IPS-18a (cell line): ENCODE results near the gene FPR3.

Experiments
- H3K27ac ChIP-seq: one replicate; pipeline ENCODE4 v1.5.1; 2013; ENCODE audit warnings: low read length
- H3K27me3 ChIP-seq: one replicate; pipeline ENCODE4 v1.6.1; 2013; ENCODE audit warnings: mild to moderate bottlenecking, low read length; ENCODE audit not compliant: control insufficient read depth, insufficient read depth
- H3K36me3 ChIP-seq: one replicate; pipeline ENCODE4 v1.6.1; 2013; ENCODE audit warnings: low read depth, low read length; ENCODE audit not compliant: control insufficient read depth
- H3K4me1 ChIP-seq: one replicate; pipeline ENCODE4 v1.6.1; 2013; ENCODE audit warnings: low read depth, low read length; ENCODE audit not compliant: control insufficient read depth
- H3K4me3 ChIP-seq: one replicate; pipeline ENCODE4 v1.5.1; 2013; ENCODE audit warnings: low read length
- H3K9ac ChIP-seq: one replicate; pipeline ENCODE4 v1.6.1; 2013; ENCODE audit warnings: mild to moderate bottlenecking, low read length, moderate library complexity
- H3K9me3 ChIP-seq: one replicate; pipeline ENCODE4 v1.6.1; 2013; ENCODE audit warnings: low read depth, low read length; ENCODE audit not compliant: control insufficient read depth

Gene FPR3

DNA sequence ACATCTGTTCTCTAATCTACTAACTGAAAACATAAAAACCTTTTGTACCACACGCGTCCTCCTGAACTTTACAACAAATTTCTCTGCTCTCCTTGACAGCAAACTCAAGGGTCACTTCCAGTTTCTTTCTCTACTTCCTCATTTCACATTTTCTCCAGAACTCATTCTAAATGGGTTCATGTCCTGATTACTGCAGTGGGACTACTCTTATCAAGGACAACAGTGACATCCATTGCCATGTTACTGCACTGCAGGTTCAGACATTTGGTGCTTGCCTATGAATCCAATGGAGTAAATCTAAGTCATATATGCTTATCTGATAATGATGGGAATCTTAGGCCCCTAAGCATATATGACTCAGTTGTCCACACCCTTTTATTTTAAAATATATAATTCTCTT, 35.3 kb downstream of the FPR3 start:
- Histone ChIP-seq H3K27me3 (no peaks in the 10 kb centered on the region), H3K4me3 (no peak overlapping the region), H3K9me3 (peaks cover 13% of the 10 kb centered on the region), H3K27ac (no peak overlapping the region), H3K9ac (no peak overlapping the region), H3K4me1 (no peaks in the 10 kb centered on the region), H3K36me3 (no peaks in the 10 kb centered on the region)

GRCh38 chr19:51837145-51837544, 42.2 kb downstream of the FPR3 start:
- Histone ChIP-seq H3K4me3 (no peak overlapping the region), H3K27ac (no peak overlapping the region), H3K4me1 (no peaks in the 10 kb centered on the region), H3K9me3 (peaks cover 9% of the 10 kb centered on the region), H3K36me3 (no peaks in the 10 kb centered on the region), H3K27me3 (no peaks in the 10 kb centered on the region), H3K9ac (no peak overlapping the region)

DNA sequence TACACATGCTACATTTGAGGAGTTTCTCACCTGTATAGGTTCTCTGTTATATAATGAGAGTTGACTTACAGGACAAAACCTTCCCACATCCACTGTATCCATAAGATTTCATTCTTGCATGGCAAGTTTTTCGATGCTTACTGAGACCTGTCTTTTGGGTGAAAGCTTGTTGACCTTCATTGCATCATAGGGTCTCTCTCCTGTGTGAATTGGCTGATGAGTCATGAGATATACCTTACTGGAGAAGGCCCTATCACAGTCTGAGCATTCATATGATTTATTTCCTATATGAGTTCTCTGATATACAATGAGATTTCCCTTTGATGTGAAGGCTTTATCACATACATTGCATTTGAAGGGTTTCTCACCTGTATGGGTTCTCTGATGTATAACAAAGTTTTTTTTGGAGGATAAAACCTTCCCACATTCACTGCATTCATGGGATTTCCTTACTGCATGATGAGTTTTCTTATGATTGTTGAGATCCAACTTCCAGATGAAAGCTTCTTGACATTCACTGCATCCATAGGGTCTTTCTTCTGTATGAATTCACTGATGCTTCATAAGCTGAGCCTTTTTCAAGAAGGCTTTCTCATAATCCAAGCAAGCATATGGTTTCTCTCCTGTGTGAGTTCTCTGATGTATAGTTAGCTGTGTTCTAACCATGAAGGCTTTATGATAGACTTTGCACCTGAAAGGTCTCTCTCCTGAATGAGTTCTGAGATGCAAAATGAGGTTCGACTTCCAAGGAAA, 67.1 kb downstream of the FPR3 start:
- Histone ChIP-seq H3K27me3 (no peaks in the 10 kb centered on the region), H3K27ac (no peak overlapping the region), H3K9ac (no peak overlapping the region), H3K9me3 (peaks cover 90% of the 10 kb centered on the region), H3K4me1 (no peaks in the 10 kb centered on the region), H3K4me3 (no peak overlapping the region), H3K36me3 (peaks cover 58% of the 10 kb centered on the region)

DNA sequence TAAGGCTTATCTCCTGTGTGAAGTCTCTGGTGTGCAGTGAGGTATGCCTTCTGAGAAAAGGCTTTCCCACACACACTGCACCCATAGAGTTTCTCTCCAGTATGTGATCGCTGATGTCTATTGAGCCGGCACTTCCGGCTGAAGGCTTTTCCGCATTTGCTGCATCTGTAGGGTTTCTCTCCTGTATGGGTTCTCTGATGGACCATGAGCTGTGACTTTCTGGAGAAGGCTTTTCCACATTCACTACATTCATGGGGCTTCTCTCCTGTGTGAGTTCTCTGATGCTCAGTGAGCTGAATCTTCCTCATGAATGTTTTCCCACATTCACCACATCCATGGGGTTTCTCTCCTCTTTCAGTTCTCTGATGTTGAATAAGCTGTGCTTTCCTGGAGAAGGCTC, 78.1 kb downstream of the FPR3 start:
- peaks cover 77% of the 10 kb centered on the region for H3K36me3 ChIP-seq
- no peak overlapping the region for H3K4me3 ChIP-seq
- H3K9me3 ChIP-seq = peaks cover 85% of the 10 kb centered on the region

More for the DNA sequence above, 78.1 kb downstream of the FPR3 start:
- Histone ChIP-seq H3K27me3 (no peaks in the 10 kb centered on the region), H3K9ac (no peak overlapping the region), H3K27ac (no peak overlapping the region), H3K4me1 (no peaks in the 10 kb centered on the region)
